Measurements from ENCODE around the gene MAN1B1.

DNA sequence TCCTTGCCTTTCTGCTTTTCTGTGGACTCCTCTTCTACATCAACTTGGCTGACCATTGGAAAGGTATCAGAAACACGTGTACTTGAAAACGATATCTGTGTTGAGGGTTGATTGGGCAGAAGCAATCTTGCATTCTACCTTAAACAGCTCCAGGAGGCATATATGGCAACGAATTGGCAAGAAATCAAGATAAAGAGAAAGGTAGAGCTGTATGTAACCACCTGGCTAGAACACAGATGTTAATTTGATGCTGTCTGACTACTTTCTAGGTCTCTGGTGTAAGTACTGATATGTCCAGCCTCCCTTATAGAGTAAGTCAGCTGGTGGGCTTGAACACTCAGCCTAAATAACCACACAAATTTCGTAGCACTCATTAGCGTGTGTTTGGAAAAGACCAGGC is 1.3 kb downstream of the MAN1B1 start:
- no peak for TF ChIP-seq RAD21 (IDR thresholded peaks at IDR 0.05; ENCODE audit: low read depth)
- TF ChIP-seq, protein P1, sequence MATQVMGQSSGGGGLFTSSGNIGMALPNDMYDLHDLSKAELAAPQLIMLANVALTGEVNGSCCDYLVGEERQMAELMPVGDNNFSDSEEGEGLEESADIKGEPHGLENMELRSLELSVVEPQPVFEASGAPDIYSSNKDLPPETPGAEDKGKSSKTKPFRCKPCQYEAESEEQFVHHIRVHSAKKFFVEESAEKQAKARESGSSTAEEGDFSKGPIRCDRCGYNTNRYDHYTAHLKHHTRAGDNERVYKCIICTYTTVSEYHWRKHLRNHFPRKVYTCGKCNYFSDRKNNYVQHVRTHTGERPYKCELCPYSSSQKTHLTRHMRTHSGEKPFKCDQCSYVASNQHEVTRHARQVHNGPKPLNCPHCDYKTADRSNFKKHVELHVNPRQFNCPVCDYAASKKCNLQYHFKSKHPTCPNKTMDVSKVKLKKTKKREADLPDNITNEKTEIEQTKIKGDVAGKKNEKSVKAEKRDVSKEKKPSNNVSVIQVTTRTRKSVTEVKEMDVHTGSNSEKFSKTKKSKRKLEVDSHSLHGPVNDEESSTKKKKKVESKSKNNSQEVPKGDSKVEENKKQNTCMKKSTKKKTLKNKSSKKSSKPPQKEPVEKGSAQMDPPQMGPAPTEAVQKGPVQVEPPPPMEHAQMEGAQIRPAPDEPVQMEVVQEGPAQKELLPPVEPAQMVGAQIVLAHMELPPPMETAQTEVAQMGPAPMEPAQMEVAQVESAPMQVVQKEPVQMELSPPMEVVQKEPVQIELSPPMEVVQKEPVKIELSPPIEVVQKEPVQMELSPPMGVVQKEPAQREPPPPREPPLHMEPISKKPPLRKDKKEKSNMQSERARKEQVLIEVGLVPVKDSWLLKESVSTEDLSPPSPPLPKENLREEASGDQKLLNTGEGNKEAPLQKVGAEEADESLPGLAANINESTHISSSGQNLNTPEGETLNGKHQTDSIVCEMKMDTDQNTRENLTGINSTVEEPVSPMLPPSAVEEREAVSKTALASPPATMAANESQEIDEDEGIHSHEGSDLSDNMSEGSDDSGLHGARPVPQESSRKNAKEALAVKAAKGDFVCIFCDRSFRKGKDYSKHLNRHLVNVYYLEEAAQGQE (IDR thresholded peaks at IDR 0.05; ENCODE audit: low read depth), result no peak
- TF ChIP-seq CEBPB (IDR thresholded peaks at IDR 0.05), result no peak
- TF ChIP-seq EP300 (IDR thresholded peaks at IDR 0.05; ENCODE audit: borderline replicate concordance), result no peak
- no peak for TF ChIP-seq NFIC (IDR thresholded peaks at IDR 0.05)

All from Ishikawa (cell line).